Measurements from ENCODE around the gene GPC5.

Gene GPC5

DNA sequence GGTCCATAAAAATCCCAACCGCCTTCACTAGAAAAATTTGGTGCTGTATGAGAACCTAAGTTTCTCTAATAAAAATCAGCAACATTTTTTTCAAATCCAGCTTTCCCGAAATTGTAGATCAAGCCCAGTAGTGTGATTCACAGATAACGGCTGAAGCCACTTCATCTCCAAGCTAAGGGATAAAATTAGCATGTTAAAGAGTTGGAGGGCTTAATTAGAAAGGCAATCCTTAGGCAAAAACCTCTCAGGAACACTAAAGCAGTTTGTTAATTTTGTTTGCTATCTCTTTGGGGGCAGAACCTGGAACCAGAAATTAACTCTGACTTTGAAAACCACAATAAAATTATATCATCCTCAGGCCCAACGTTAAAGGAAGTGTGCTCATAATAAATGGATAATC lies 820.2 kb downstream of the GPC5 start:
- no CpG with 5 or more reads among the region's 4 CpGs for WGBS (ENCODE audit: extremely low coverage, insufficient coverage, insufficient read length)
- no peak overlapping the region for H2BK12ac ChIP-seq (ENCODE audit: low read length)
- no peak overlapping the region for H3K4me3 ChIP-seq (ENCODE audit: low read depth, low read length)
- H3K14ac ChIP-seq (ENCODE audit: low read length) = no peak overlapping the region
- no peak overlapping the region for H4K8ac ChIP-seq (ENCODE audit: low read depth, low read length)
- H3K36me3 ChIP-seq (ENCODE audit: control insufficient read depth in 1 of 2, insufficient read depth in 2 of 2, low read length in 2 of 2) = no peaks in the 10 kb centered on the region
- no peaks in the 10 kb centered on the region for H3K4me1 ChIP-seq (ENCODE audit: control insufficient read depth in 1 of 2, insufficient read depth in 2 of 2, low read length in 2 of 2)
- H3K23ac ChIP-seq (ENCODE audit: low read length) = no peak overlapping the region
- no peak overlapping the region for H2BK120ac ChIP-seq (ENCODE audit: insufficient read depth, low read length, poor library complexity)
- DNase-seq = no peak
- no peaks in the 10 kb centered on the region for H3K79me1 ChIP-seq (ENCODE audit: low read length)
- H3K9ac ChIP-seq (ENCODE audit: low read length) = no peak overlapping the region
- no peak overlapping the region for H3K18ac ChIP-seq (ENCODE audit: low read length)
- no peak overlapping the region for H4K91ac ChIP-seq (ENCODE audit: low read depth, low read length)
- no peak overlapping the region for H2BK5ac ChIP-seq (ENCODE audit: low read depth, low read length, poor library complexity)
- H2AFZ ChIP-seq (ENCODE audit: insufficient read depth, low read length, poor library complexity) = no peak overlapping the region
- H3K79me2 ChIP-seq (ENCODE audit: control insufficient read depth, insufficient read depth, low read length, poor library complexity) = no peaks in the 10 kb centered on the region
- no peak overlapping the region for H3K4me2 ChIP-seq (ENCODE audit: low read length)
- H2AK5ac ChIP-seq (ENCODE audit: low read length) = no peak overlapping the region
- H3K9me3 ChIP-seq (ENCODE audit: insufficient read depth, low read depth, low read length) = no peaks in the 10 kb centered on the region
- H4K12ac ChIP-seq (ENCODE audit: low read depth, low read length) = no peak overlapping the region
- H3K4ac ChIP-seq (ENCODE audit: low read depth, low read length) = no peak overlapping the region
- H3K27ac ChIP-seq (ENCODE audit: low read depth, low read length) = no peak overlapping the region
- H3K27me3 ChIP-seq (ENCODE audit: insufficient read depth, low read length) = no peaks in the 10 kb centered on the region

DNA sequence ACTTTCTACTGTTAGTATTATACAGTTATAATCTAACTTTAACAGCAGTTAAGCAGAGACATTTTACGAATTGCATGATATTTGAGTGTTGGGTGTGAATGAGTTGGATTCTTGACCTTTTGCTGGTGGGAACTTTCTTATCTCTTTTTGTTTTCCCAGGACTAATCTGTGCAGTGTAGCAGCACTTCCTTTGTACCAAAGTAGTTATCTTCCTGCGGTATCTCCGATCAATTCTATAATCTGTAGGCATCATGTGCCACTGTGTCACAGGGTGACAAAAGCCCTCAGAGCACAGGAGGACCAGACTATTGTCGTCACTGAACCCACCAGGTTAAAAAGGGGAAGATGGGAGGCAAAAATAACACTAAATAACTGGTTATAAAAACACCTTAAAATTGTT lies 823.5 kb downstream of the GPC5 start:
- Histone ChIP-seq H3K9ac (ENCODE audit: low read length) (no peak overlapping the region), H4K8ac (ENCODE audit: low read depth, low read length) (no peak overlapping the region), H3K4me3 (ENCODE audit: low read depth, low read length) (no peak overlapping the region), H3K23ac (ENCODE audit: low read length) (no peak overlapping the region), H3K4me2 (ENCODE audit: low read length) (no peak overlapping the region), H2BK5ac (ENCODE audit: low read depth, low read length, poor library complexity) (no peak overlapping the region), H3K79me1 (ENCODE audit: low read length) (no peaks in the 10 kb centered on the region), H2BK120ac (ENCODE audit: insufficient read depth, low read length, poor library complexity) (no peak overlapping the region), H3K4ac (ENCODE audit: low read depth, low read length) (no peak overlapping the region), H2BK12ac (ENCODE audit: low read length) (no peak overlapping the region), H2AK5ac (ENCODE audit: low read length) (no peak overlapping the region), H3K27me3 (ENCODE audit: insufficient read depth, low read length) (no peaks in the 10 kb centered on the region), H3K79me2 (ENCODE audit: control insufficient read depth, insufficient read depth, low read length, poor library complexity) (no peaks in the 10 kb centered on the region), H3K27ac (ENCODE audit: low read depth, low read length) (no peak overlapping the region), H3K4me1 (ENCODE audit: control insufficient read depth in 1 of 2, insufficient read depth in 2 of 2, low read length in 2 of 2) (no peaks in the 10 kb centered on the region), H3K9me3 (ENCODE audit: insufficient read depth, low read depth, low read length) (no peaks in the 10 kb centered on the region), H4K12ac (ENCODE audit: low read depth, low read length) (no peak overlapping the region), H3K18ac (ENCODE audit: low read length) (no peak overlapping the region), H2AFZ (ENCODE audit: insufficient read depth, low read length, poor library complexity) (no peak overlapping the region), H3K14ac (ENCODE audit: low read length) (no peak overlapping the region), H3K36me3 (ENCODE audit: control insufficient read depth in 1 of 2, insufficient read depth in 2 of 2, low read length in 2 of 2) (no peaks in the 10 kb centered on the region), H4K91ac (ENCODE audit: low read depth, low read length) (no peak overlapping the region)
- DNase-seq = no peak
- no CpG with 5 or more reads among the region's 4 CpGs for WGBS (ENCODE audit: extremely low coverage, insufficient coverage, insufficient read length)

DNA sequence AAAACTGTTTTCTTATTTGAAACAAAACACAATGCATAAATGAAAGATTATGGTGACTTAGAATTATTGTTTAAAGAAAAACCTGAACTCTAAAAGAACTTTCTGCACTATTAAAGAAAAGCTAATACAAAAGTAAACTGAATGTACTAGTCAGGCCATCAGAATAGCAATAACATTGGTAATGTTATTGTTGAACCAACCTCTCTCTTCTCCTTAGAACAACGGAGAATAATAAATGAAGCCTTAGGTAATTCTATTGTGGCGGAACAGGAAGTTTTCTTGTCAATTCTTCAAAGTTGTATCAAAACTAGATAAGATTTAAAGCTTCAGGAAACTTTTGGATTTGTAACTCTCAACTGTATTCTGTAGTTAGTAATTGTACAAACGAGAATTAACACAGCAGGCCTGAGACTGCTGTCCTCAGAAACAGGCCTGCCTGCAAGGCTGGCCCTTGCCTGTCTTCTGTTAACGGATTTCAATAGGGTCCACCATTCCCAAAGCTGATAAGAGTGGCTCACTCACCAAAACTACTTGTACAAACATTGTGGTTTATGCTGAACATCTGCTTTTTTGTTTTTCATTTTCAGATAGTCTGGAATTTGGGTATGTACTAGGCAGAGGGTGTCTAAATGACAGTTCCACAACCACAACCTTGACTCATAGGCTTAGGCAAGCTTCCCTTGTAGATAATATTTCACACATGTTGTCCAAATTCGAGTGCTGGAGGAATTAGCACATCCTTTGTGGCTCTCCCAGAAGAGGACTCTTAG lies 825.8 kb downstream of the GPC5 start:
- Histone ChIP-seq H3K4me2 (ENCODE audit: low read length) (no peak overlapping the region), H2BK120ac (ENCODE audit: insufficient read depth, low read length, poor library complexity) (no peak overlapping the region), H3K27ac (ENCODE audit: low read depth, low read length) (no peak overlapping the region), H3K14ac (ENCODE audit: low read length) (no peak overlapping the region), H3K4me1 (ENCODE audit: control insufficient read depth in 1 of 2, insufficient read depth in 2 of 2, low read length in 2 of 2) (no peaks in the 10 kb centered on the region), H3K4ac (ENCODE audit: low read depth, low read length) (no peak overlapping the region), H3K27me3 (ENCODE audit: insufficient read depth, low read length) (no peaks in the 10 kb centered on the region), H4K91ac (ENCODE audit: low read depth, low read length) (no peak overlapping the region), H4K12ac (ENCODE audit: low read depth, low read length) (no peak overlapping the region), H4K8ac (ENCODE audit: low read depth, low read length) (no peak overlapping the region), H2BK12ac (ENCODE audit: low read length) (no peak overlapping the region), H3K79me1 (ENCODE audit: low read length) (no peaks in the 10 kb centered on the region), H3K79me2 (ENCODE audit: control insufficient read depth, insufficient read depth, low read length, poor library complexity) (no peaks in the 10 kb centered on the region), H2AK5ac (ENCODE audit: low read length) (no peak overlapping the region), H3K18ac (ENCODE audit: low read length) (no peak overlapping the region), H2BK5ac (ENCODE audit: low read depth, low read length, poor library complexity) (no peak overlapping the region), H3K9ac (ENCODE audit: low read length) (no peak overlapping the region), H2AFZ (ENCODE audit: insufficient read depth, low read length, poor library complexity) (no peak overlapping the region), H3K36me3 (ENCODE audit: control insufficient read depth in 1 of 2, insufficient read depth in 2 of 2, low read length in 2 of 2) (no peaks in the 10 kb centered on the region), H3K9me3 (ENCODE audit: insufficient read depth, low read depth, low read length) (no peaks in the 10 kb centered on the region), H3K4me3 (ENCODE audit: low read depth, low read length) (no peak overlapping the region), H3K23ac (ENCODE audit: low read length) (no peak overlapping the region)
- DNase-seq = no peak
- no CpG with 5 or more reads among the region's 5 CpGs for WGBS (ENCODE audit: extremely low coverage, insufficient coverage, insufficient read length)

DNA sequence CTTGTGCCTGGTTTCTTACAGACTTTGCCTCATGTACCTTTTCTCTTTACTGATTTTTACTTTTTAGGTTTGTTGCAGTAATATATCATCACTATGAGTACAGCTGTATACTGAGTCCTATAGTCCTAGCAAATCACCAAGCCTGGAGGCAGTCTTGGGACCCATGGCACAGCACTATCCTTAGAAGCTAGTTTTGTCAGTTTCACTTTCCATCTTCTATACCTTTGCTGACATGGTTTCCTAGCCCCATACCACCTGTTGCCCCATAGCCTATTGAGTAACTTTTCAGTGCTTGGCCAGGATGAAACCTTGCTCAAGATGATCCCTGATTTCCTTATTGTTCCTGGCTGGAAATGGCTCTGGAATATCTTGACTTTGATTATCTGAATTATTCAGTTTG lies 826.4 kb downstream of the GPC5 start:
- DNase-seq = no peak
- no peak overlapping the region for H2BK5ac ChIP-seq (ENCODE audit: low read depth, low read length, poor library complexity)
- H4K8ac ChIP-seq (ENCODE audit: low read depth, low read length) = no peak overlapping the region
- no peak overlapping the region for H3K4ac ChIP-seq (ENCODE audit: low read depth, low read length)
- H3K9ac ChIP-seq (ENCODE audit: low read length) = no peak overlapping the region
- H3K79me1 ChIP-seq (ENCODE audit: low read length) = no peaks in the 10 kb centered on the region
- no peaks in the 10 kb centered on the region for H3K9me3 ChIP-seq (ENCODE audit: insufficient read depth, low read depth, low read length)
- no peak overlapping the region for H2BK120ac ChIP-seq (ENCODE audit: insufficient read depth, low read length, poor library complexity)
- H3K4me3 ChIP-seq (ENCODE audit: low read depth, low read length) = no peak overlapping the region
- H3K4me2 ChIP-seq (ENCODE audit: low read length) = no peak overlapping the region
- H3K4me1 ChIP-seq (ENCODE audit: control insufficient read depth in 1 of 2, insufficient read depth in 2 of 2, low read length in 2 of 2) = no peaks in the 10 kb centered on the region
- no peak overlapping the region for H2BK12ac ChIP-seq (ENCODE audit: low read length)
- no peak overlapping the region for H3K18ac ChIP-seq (ENCODE audit: low read length)
- no peak overlapping the region for H4K91ac ChIP-seq (ENCODE audit: low read depth, low read length)
- no peak overlapping the region for H2AK5ac ChIP-seq (ENCODE audit: low read length)
- H3K27me3 ChIP-seq (ENCODE audit: insufficient read depth, low read length) = no peaks in the 10 kb centered on the region
- H3K79me2 ChIP-seq (ENCODE audit: control insufficient read depth, insufficient read depth, low read length, poor library complexity) = no peaks in the 10 kb centered on the region
- H3K27ac ChIP-seq (ENCODE audit: low read depth, low read length) = no peak overlapping the region
- no peak overlapping the region for H3K14ac ChIP-seq (ENCODE audit: low read length)
- H3K36me3 ChIP-seq (ENCODE audit: control insufficient read depth in 1 of 2, insufficient read depth in 2 of 2, low read length in 2 of 2) = no peaks in the 10 kb centered on the region
- no peak overlapping the region for H2AFZ ChIP-seq (ENCODE audit: insufficient read depth, low read length, poor library complexity)
- no peak overlapping the region for H4K12ac ChIP-seq (ENCODE audit: low read depth, low read length)
- H3K23ac ChIP-seq (ENCODE audit: low read length) = no peak overlapping the region
